Endodermal cell (in vitro differentiated cells): ENCODE data around the gene TUBGCP2. TPM values are rescaled to one million over a fixed set of nuclear protein-coding genes. Genes with fewer than 3 reads are reported as not detected.

Source experiments
- DNase-seq: peaks from one replicate; pipeline ENCODE4 v3.0.0-alpha.2; 2017
- H3K27ac ChIP-seq: 2 replicates; pipeline ENCODE4 v1.5.1; 2013; ENCODE audit warnings: mild to moderate bottlenecking, low read depth, low read length, moderate library complexity
- H3K27me3 ChIP-seq: 2 replicates; pipeline ENCODE4 v1.6.1; 2013; ENCODE audit warnings: mild to moderate bottlenecking, low read length, moderate library complexity; ENCODE audit not compliant: insufficient read depth, control insufficient read depth, poor library complexity, severe bottlenecking
- H3K36me3 ChIP-seq: 2 replicates; pipeline ENCODE4 v1.7.0; 2013; ENCODE audit warnings: mild to moderate bottlenecking, low read length, moderate library complexity; ENCODE audit not compliant: control insufficient read depth, insufficient read depth
- H3K4me1 ChIP-seq: one replicate; pipeline ENCODE4 v1.7.0; 2013; ENCODE audit warnings: low read length; ENCODE audit not compliant: control insufficient read depth, insufficient read depth
- H3K4me3 ChIP-seq: 2 replicates; pipeline ENCODE4 v1.5.1; 2013; ENCODE audit warnings: mild to moderate bottlenecking, low read length, moderate library complexity
- H3K9ac ChIP-seq: 2 replicates; pipeline ENCODE4 v1.6.1; 2013; ENCODE audit warnings: mild to moderate bottlenecking, low read length, moderate library complexity; ENCODE audit not compliant: poor library complexity, severe bottlenecking; ENCODE audit errors: extremely low read depth
- H3K9me3 ChIP-seq: 2 replicates; pipeline ENCODE4 v1.6.1; 2013; ENCODE audit warnings: mild to moderate bottlenecking, low read length, moderate library complexity; ENCODE audit not compliant: control insufficient read depth
- H3K27ac Mint-ChIP-seq: 2 replicates; pipeline ENCODE4 v1.8.0; 2020; ENCODE audit warnings: mixed read lengths
- H3K27me3 Mint-ChIP-seq: 2 replicates; pipeline ENCODE4 v1.8.0; 2021; ENCODE audit warnings: mild to moderate bottlenecking, mixed read lengths; ENCODE audit not compliant: insufficient read depth
- H3K36me3 Mint-ChIP-seq: 2 replicates; pipeline ENCODE4 v1.8.0; 2020; ENCODE audit warnings: low read depth, mixed read lengths
- H3K4me1 Mint-ChIP-seq: 2 replicates; pipeline ENCODE4 v1.8.0; 2020; ENCODE audit warnings: mixed read lengths
- H3K4me3 Mint-ChIP-seq: 2 replicates; pipeline ENCODE4 v1.8.0; 2020; ENCODE audit warnings: mild to moderate bottlenecking, moderate library complexity, mixed read lengths
- H3K9me3 Mint-ChIP-seq: 2 replicates; pipeline ENCODE4 v1.8.0; 2020; ENCODE audit warnings: mild to moderate bottlenecking, mixed read lengths
- WGBS, 2 experiments: methylation state at CpG; one replicate each; pipeline versions ENCODE4 v1.1.5 to v1.1.7; 2013; ENCODE audit warnings: missing lambda C conversion rate in 2 of 2, mixed read lengths in 1 of 2; ENCODE audit not compliant: insufficient coverage in 1 of 2, insufficient read length in 1 of 2; 5-methylcytosine and 5-hydroxymethylcytosine counted together
- total RNA-seq, 2 donors: library from RNA; stranded (reverse); fragmentation: NEBNext Ultra II Directional in 1 of 2; extraction: Animal tissue kit (Norgen Biotek cat#: 25700) in 1 of 2; gene quantifications; 2 replicates in 1 of 2; 3 replicates in 1 of 2; pipeline ENCODE4 v1.2.1, GENCODE V29; 2021
- TF ChIP-seq, protein P1 (sequence below): fragments of 200-600 bp; sonication (generic); conservative IDR thresholded peaks from 2 replicates; pipeline ENCODE4 v1.5.0; 2021; ENCODE audit warnings: antibody characterized with exemption, mild to moderate bottlenecking

The TUBGCP2 gene
- total RNA-seq, 2 donors from 2014 or later = 52.8 to 63.0 TPM

DNA sequence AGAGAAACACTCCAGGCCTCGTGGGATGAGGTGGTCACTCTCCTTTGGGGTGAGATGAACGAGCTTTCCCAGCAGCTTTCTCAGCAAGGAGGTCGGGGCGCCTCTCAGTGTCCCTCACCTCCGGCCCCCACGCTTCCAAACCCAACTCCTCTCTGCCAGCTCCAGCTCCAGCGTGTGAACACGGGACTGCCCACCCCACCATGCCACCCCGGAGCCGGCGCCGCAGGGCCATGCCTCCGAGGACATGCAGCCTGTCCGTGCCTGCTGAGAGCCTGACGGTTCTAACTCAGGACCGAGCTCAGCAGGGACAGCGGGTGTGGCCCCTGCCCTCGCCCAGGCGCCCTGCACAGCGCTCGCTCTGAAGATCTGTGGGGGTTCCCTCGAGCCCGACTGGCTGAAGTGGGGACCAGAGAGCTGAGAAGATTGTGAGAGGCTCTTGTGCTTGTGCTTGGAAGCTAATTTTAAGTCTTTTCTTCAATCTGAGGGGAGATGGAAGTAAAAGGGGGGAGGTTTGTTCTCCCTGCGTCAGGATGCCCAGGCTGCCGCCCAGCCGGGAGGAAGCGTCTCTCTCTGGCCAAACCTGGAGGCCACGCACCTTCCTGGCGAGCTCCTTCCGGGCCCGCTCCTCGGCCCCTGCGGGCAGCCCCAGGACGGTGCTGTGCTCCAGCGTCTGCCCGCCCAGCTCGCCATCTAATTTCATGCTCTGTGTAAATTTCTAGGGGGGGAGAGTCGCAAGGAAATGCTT, 26.9 kb downstream of the TUBGCP2 start:
- TF ChIP-seq, protein P1, sequence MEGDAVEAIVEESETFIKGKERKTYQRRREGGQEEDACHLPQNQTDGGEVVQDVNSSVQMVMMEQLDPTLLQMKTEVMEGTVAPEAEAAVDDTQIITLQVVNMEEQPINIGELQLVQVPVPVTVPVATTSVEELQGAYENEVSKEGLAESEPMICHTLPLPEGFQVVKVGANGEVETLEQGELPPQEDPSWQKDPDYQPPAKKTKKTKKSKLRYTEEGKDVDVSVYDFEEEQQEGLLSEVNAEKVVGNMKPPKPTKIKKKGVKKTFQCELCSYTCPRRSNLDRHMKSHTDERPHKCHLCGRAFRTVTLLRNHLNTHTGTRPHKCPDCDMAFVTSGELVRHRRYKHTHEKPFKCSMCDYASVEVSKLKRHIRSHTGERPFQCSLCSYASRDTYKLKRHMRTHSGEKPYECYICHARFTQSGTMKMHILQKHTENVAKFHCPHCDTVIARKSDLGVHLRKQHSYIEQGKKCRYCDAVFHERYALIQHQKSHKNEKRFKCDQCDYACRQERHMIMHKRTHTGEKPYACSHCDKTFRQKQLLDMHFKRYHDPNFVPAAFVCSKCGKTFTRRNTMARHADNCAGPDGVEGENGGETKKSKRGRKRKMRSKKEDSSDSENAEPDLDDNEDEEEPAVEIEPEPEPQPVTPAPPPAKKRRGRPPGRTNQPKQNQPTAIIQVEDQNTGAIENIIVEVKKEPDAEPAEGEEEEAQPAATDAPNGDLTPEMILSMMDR = no peak
- peaks cover 43% of the 10 kb centered on the region for H3K36me3 Mint-ChIP-seq

DNA sequence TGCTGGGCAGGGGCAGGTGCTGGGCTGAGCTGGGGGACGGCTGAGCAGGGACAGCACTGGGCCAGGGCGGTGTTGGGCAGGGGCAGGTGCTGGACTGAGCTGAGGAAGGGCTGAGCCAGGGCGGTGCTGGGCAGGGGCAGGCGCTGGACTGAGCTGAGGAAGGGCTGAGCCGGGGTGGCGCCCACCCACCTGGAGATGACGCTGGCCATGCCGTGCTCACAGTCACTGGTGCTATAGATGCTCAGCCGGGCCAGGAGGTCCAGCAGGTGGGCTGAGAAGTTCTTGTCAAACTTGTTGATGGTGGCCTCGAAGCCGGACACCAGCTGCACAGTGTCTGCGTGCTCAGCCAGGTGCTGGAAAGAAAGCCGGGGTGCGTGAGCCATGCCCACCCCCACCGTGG, 27.6 kb downstream of the TUBGCP2 start:
- Histone ChIP-seq H3K27ac (no peak overlapping the region), H3K36me3 (peaks cover 29% of the 10 kb centered on the region), H3K4me3 (no peak overlapping the region), H3K9ac (no peak overlapping the region), H3K9me3 (no peaks in the 10 kb centered on the region), H3K4me1 (no peaks in the 10 kb centered on the region), H3K27me3 (peaks cover 5% of the 10 kb centered on the region)
- no peak overlapping the region for H3K4me3 Mint-ChIP-seq
- H3K4me1 Mint-ChIP-seq = no peaks in the 10 kb centered on the region
- 95 to 97% methylated on average over 8 to 13 of the region's 15 CpGs for whole genome bisulfite sequencing, 2 experiments
- TF ChIP-seq, protein P1 = no peak
- peaks cover 36% of the 10 kb centered on the region for H3K36me3 Mint-ChIP-seq
- DNase-seq = no peak
- no peaks in the 10 kb centered on the region for H3K9me3 Mint-ChIP-seq
- peaks cover 2% of the 10 kb centered on the region for H3K27me3 Mint-ChIP-seq
- H3K27ac Mint-ChIP-seq = no peak overlapping the region

More for the DNA sequence above, 26.9 kb downstream of the TUBGCP2 start:
- Mint-ChIP-seq H3K4me1 (no peaks in the 10 kb centered on the region), H3K27ac (no peak overlapping the region), H3K27me3 (no peaks in the 10 kb centered on the region), H3K4me3 (no peak overlapping the region), H3K9me3 (no peaks in the 10 kb centered on the region)
- no peaks in the 10 kb centered on the region for H3K27me3 ChIP-seq
- no peak overlapping the region for H3K27ac ChIP-seq
- WGBS, 2 experiments = 92 to 93% methylated on average over 21 to 38 of the region's 38 CpGs
- H3K9ac ChIP-seq = no peak overlapping the region
- peaks cover 34% of the 10 kb centered on the region for H3K36me3 ChIP-seq
- DNase-seq = no peak
- no peaks in the 10 kb centered on the region for H3K4me1 ChIP-seq
- no peak overlapping the region for H3K4me3 ChIP-seq
- H3K9me3 ChIP-seq = no peaks in the 10 kb centered on the region

DNA sequence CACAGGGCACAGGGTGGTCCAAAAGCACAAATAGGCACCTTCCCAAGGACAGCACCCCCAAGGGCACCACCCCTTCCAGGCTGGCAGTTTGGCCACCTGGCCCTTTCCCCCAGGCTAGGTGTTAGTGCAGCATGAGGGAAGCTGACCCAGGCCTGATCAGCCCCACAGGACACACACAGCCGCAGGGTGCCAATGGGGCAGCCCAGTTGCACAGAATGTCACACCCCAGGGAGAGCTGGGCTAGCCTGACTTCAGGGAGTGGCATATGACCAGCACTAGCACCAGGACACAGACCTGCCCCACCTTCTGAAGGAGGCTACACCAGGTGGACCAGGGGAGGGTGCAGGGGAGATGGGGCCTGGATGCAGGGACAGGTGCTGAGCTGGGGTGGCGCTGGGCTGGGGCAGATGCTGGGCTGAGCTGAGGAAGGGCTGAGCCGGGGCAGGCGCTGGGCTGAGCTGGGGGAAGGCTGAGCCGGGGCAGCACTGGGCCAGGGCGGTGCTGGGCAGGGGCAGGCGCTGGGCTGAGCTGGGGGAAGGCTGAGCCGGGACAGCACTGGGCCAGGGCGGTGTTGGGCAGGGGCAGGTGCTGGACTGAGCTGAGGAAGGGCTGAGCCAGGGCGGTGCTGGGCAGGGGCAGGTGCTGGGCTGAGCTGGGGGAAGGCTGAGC, 28.1 kb downstream of the TUBGCP2 start:
- H3K27ac Mint-ChIP-seq = no peak overlapping the region
- Histone ChIP-seq H3K9me3 (no peaks in the 10 kb centered on the region), H3K27me3 (peaks cover 9% of the 10 kb centered on the region), H3K4me1 (no peaks in the 10 kb centered on the region), H3K36me3 (peaks cover 24% of the 10 kb centered on the region), H3K4me3 (no peak overlapping the region), H3K27ac (no peak overlapping the region), H3K9ac (no peak overlapping the region)
- H3K4me1 Mint-ChIP-seq = no peaks in the 10 kb centered on the region
- no peak for DNase-seq
- TF ChIP-seq, protein P1 = no peak
- H3K4me3 Mint-ChIP-seq = no peak overlapping the region
- peaks cover 6% of the 10 kb centered on the region for H3K27me3 Mint-ChIP-seq
- WGBS, 2 experiments = 92 to 93% methylated on average over 6 to 10 of the region's 10 CpGs
- peaks cover 30% of the 10 kb centered on the region for H3K36me3 Mint-ChIP-seq
- H3K9me3 Mint-ChIP-seq = no peaks in the 10 kb centered on the region
